Karpas-422 (cell line): Measurements from ENCODE around the gene KLF17. TPM values are rescaled to one million over a fixed set of nuclear protein-coding genes. Genes with fewer than 3 reads are reported as not detected.
"Not testable (repeated sequence)": the region's sequence is repeated elsewhere in the genome, so short reads cannot be mapped to it uniquely, and the experiment has no call there.

ENCODE experiments used
- DNase-seq: peaks from one replicate; pipeline ENCODE4 v3.0.0-alpha.2; 2015
- H2AFZ ChIP-seq: fragments of 200-600 bp; sonication (generic); 2 replicates; pipeline ENCODE4 v1.6.1; 2014; ENCODE audit warnings: antibody characterized with exemption, low read length, mixed read lengths
- H3K27ac ChIP-seq: fragments of 200-600 bp; sonication (generic); 2 replicates; pipeline ENCODE4 v1.5.1; 2014; ENCODE audit warnings: mild to moderate bottlenecking, low read length, moderate library complexity
- H3K27me3 ChIP-seq: fragments of 200-600 bp; sonication (generic); 2 replicates; pipeline ENCODE4 v1.6.1; 2014; ENCODE audit warnings: low read length, mixed read lengths
- H3K36me3 ChIP-seq: fragments of 200-600 bp; sonication (generic); 2 replicates; pipeline ENCODE4 v1.6.1; 2014; ENCODE audit warnings: low read length, mixed read lengths; ENCODE audit not compliant: insufficient read depth
- H3K4me1 ChIP-seq: fragments of 200-600 bp; sonication (generic); 2 replicates; pipeline ENCODE4 v1.6.1; 2014; ENCODE audit warnings: mild to moderate bottlenecking, low read length, mixed read lengths
- H3K4me2 ChIP-seq: fragments of 200-600 bp; sonication (generic); 2 replicates; pipeline ENCODE4 v1.6.1; 2014; ENCODE audit warnings: low read length, low read depth, mild to moderate bottlenecking; ENCODE audit not compliant: poor library complexity, severe bottlenecking
- H3K4me3 ChIP-seq: fragments of 200-600 bp; sonication (generic); 2 replicates; pipeline ENCODE4 v1.5.1; 2014; ENCODE audit warnings: mild to moderate bottlenecking, antibody characterized with exemption, low read length, mixed read lengths
- H3K79me2 ChIP-seq: fragments of 200-600 bp; sonication (generic); 2 replicates; pipeline ENCODE4 v1.6.1; 2014; ENCODE audit warnings: mild to moderate bottlenecking, low read length, mixed read lengths
- H3K9ac ChIP-seq: fragments of 200-600 bp; sonication (generic); 2 replicates; pipeline ENCODE4 v1.6.0; 2014; ENCODE audit warnings: low read length
- H3K9me2 ChIP-seq: fragments of 200-600 bp; sonication (generic), shearing (Covaris generic); replicated peaks from 2 replicates; pipeline ENCODE4 v1.6.0; 2014; ENCODE audit warnings: mild to moderate bottlenecking, low read length, moderate library complexity; ENCODE audit not compliant: insufficient read depth
- H3K9me3 ChIP-seq: fragments of 300-700, 200-600 bp; sonication (generic); 2 replicates; pipeline ENCODE4 v1.6.1; 2014; ENCODE audit warnings: low read length, mixed read lengths
- H4K20me1 ChIP-seq: fragments of 200-600 bp; sonication (generic); 2 replicates; pipeline ENCODE4 v1.6.1; 2014; ENCODE audit warnings: mild to moderate bottlenecking, antibody characterized with exemption, low read length, low read depth; ENCODE audit not compliant: insufficient read depth
- total RNA-seq: library from RNA; depleted of rRNA; stranded (reverse); fragments of >200 nt; shearing (Covaris generic); gene quantifications from 2 replicates; pipeline ENCODE4 v1.2.3, GENCODE V29; 2014; ENCODE audit warnings: low replicate concordance

The KLF17 gene
- total RNA-seq, 1 experiment from 2014 or later, result not detected

DNA sequence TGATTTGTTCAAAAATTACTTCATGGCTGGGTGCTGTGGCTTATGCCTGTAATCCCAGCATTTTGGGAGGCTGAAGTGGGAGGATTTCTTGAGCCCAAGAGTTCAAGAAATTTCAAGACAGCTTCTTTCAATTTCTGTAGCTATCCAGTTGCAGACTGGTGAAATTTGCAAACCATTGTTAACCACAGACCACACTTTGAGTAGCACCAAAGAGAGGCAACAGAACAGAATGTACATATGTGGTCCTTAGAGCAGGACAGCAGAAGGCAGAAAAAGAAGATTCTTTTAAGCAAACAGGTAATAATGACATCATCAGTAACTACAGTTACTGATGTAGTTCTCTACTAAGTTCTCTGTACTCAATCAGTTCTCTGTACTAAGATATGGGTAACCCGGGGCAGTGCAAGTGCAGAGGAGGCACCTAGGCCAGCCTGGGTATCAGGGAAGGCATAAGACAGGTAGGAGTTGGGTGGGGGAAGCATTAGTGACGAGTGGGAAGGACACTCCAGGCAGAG lies 5.5 kb upstream of the KLF17 start:
- H3K9me3 ChIP-seq, result no peaks in the 10 kb centered on the region
- no peak overlapping the region for H3K4me2 ChIP-seq
- no peak overlapping the region for H3K27ac ChIP-seq
- no peaks in the 10 kb centered on the region for H4K20me1 ChIP-seq
- no peaks in the 10 kb centered on the region for H3K36me3 ChIP-seq
- H3K79me2 ChIP-seq, result no peaks in the 10 kb centered on the region
- no peaks in the 10 kb centered on the region for H3K27me3 ChIP-seq
- no peak for DNase-seq
- H3K9ac ChIP-seq, result no peak overlapping the region
- H3K9me2 ChIP-seq, result no peaks in the 10 kb centered on the region
- H3K4me1 ChIP-seq, result no peaks in the 10 kb centered on the region
- no peak overlapping the region for H3K4me3 ChIP-seq
- H2AFZ ChIP-seq, result no peak overlapping the region

GRCh38 chr1:44114098-44114497 lies 4.5 kb upstream of the KLF17 start:
- Histone ChIP-seq H4K20me1 (no peaks in the 10 kb centered on the region), H3K9ac (no peak overlapping the region), H2AFZ (no peak overlapping the region), H3K4me3 (no peak overlapping the region), H3K36me3 (no peaks in the 10 kb centered on the region), H3K27ac (no peak overlapping the region), H3K4me2 (no peak overlapping the region), H3K79me2 (no peaks in the 10 kb centered on the region), H3K9me3 (no peaks in the 10 kb centered on the region), H3K4me1 (no peaks in the 10 kb centered on the region), H3K27me3 (no peaks in the 10 kb centered on the region), H3K9me2 (no peaks in the 10 kb centered on the region)
- DNase-seq, result no peak

- not testable (repeated sequence) for H3K79me2 ChIP-seq, H3K36me3 ChIP-seq, H2AFZ ChIP-seq, H3K9me2 ChIP-seq, H3K9ac ChIP-seq, H4K20me1 ChIP-seq, H3K9me3 ChIP-seq, H3K27ac ChIP-seq, H3K27me3 ChIP-seq, H3K4me3 ChIP-seq, DNase-seq, H3K4me2 ChIP-seq, H3K4me1 ChIP-seq
These were observed 1.3 kb upstream of the KLF17 start for GRCh38 chr1:44117272-44117671.

DNA sequence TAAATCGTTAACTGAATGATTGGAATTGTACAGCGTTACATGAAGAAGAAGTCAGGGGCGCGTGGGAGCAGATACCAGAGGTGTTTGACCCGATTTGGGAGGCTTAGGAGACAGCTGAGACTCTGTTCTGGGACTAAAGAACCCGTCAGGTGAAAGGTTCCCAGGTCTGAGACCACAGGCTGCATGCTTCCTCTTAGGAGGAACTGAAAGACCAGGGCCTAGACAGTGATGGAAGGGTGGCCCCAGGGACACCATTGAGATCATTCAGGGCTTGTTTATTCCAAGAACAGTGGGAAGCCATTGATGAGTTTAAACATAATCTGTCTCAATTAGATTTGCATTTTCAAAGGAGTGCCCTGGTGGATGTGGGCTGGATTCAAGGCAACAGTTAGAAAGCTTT lies 904 bp downstream of the KLF17 start:
- Histone ChIP-seq H3K4me2 (no peak overlapping the region), H3K9ac (no peak overlapping the region), H3K27me3 (no peaks in the 10 kb centered on the region), H2AFZ (no peak overlapping the region), H3K36me3 (no peaks in the 10 kb centered on the region), H3K9me2 (no peaks in the 10 kb centered on the region), H3K27ac (no peak overlapping the region), H3K4me3 (no peak overlapping the region), H3K79me2 (no peaks in the 10 kb centered on the region), H4K20me1 (no peaks in the 10 kb centered on the region), H3K4me1 (no peaks in the 10 kb centered on the region), H3K9me3 (no peaks in the 10 kb centered on the region)
- no peak for DNase-seq

DNA sequence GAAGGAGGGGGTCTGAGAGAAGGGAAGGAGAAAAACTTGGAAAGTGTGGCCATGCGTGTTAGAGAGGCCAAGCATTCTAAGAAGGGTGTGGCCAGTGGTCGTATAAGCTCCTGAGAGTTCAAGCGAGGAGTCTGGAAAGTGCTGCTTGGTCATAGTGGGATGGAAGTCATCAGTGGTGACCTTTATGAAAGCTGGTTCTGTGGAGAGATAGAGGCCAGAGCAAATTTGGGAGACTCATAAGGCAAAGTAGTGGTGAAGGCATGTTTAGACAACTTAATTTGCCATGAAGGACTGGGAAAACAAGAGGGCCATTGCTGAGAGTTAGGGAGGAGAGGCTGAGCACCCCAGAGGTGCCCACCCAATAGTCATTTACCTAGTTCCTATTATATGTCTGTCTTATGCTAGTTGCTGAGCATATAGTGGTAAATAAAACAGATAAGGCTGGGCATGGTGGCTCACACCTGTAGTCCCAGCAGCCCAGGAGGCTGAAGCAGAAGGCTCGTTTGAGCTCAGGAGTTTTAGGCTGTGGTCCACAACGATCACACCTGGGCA lies 1.9 kb downstream of the KLF17 start:
- Histone ChIP-seq H2AFZ (no peak overlapping the region), H4K20me1 (no peaks in the 10 kb centered on the region), H3K4me1 (no peaks in the 10 kb centered on the region), H3K36me3 (no peaks in the 10 kb centered on the region), H3K4me3 (no peak overlapping the region), H3K79me2 (no peaks in the 10 kb centered on the region), H3K4me2 (no peak overlapping the region), H3K9ac (no peak overlapping the region), H3K9me3 (no peaks in the 10 kb centered on the region), H3K27ac (no peak overlapping the region), H3K27me3 (no peaks in the 10 kb centered on the region), H3K9me2 (no peaks in the 10 kb centered on the region)
- DNase-seq, result no peak

- Histone ChIP-seq H3K79me2 (no peaks in the 10 kb centered on the region), H3K4me2 (no peak overlapping the region), H3K9me3 (no peaks in the 10 kb centered on the region), H3K4me3 (no peak overlapping the region), H4K20me1 (no peaks in the 10 kb centered on the region), H3K27ac (no peak overlapping the region), H3K36me3 (no peaks in the 10 kb centered on the region), H3K4me1 (no peaks in the 10 kb centered on the region), H2AFZ (no peak overlapping the region), H3K27me3 (no peaks in the 10 kb centered on the region), H3K9ac (no peak overlapping the region), H3K9me2 (no peaks in the 10 kb centered on the region)
- DNase-seq, result no peak
These were observed 11.2 kb downstream of the KLF17 start for GRCh38 chr1:44129616-44130500.

GRCh38 chr1:44131411-44131810 lies 12.8 kb downstream of the KLF17 start:
- no peak overlapping the region for H3K9ac ChIP-seq
- H3K36me3 ChIP-seq, result no peaks in the 10 kb centered on the region
- H3K27ac ChIP-seq, result no peak overlapping the region
- no peaks in the 10 kb centered on the region for H3K4me1 ChIP-seq
- no peak for DNase-seq
- H3K9me3 ChIP-seq, result no peaks in the 10 kb centered on the region
- H3K27me3 ChIP-seq, result no peaks in the 10 kb centered on the region
- no peaks in the 10 kb centered on the region for H3K9me2 ChIP-seq
- no peak overlapping the region for H3K4me3 ChIP-seq
- no peak overlapping the region for H2AFZ ChIP-seq
- H3K4me2 ChIP-seq, result no peak overlapping the region
- no peaks in the 10 kb centered on the region for H4K20me1 ChIP-seq
- H3K79me2 ChIP-seq, result no peaks in the 10 kb centered on the region

- H2AFZ ChIP-seq, result no peak overlapping the region
- H3K9ac ChIP-seq, result no peak overlapping the region
- no peaks in the 10 kb centered on the region for H3K9me3 ChIP-seq
- no peaks in the 10 kb centered on the region for H3K9me2 ChIP-seq
- H3K79me2 ChIP-seq, result no peaks in the 10 kb centered on the region
- no peaks in the 10 kb centered on the region for H3K27me3 ChIP-seq
- H3K4me2 ChIP-seq, result no peak overlapping the region
- H3K36me3 ChIP-seq, result no peaks in the 10 kb centered on the region
- no peak overlapping the region for H3K27ac ChIP-seq
- no peak for DNase-seq
- no peaks in the 10 kb centered on the region for H3K4me1 ChIP-seq
- no peaks in the 10 kb centered on the region for H4K20me1 ChIP-seq
- H3K4me3 ChIP-seq, result no peak overlapping the region
These were observed 15.7 kb downstream of the KLF17 start for GRCh38 chr1:44134071-44134920.
